Body of pancreas (tissue), 4 donors: ENCODE results near the gene C1QC.

Experiments used
- CTCF ChIP-seq, 7 experiments: fragments of 450-650 bp in 4 of 7; fragments of 200-600 bp in 3 of 7; sonication (generic) in 3 of 7; IDR thresholded peaks; one replicate each; pipeline ENCODE4 v1.5.1; 2016 to 2019; ENCODE audit warnings: antibody characterized with exemption in 7 of 7
- POLR2A ChIP-seq, 3 donors: fragments of 450-650 bp; IDR thresholded peaks; one replicate each; pipeline ENCODE4 v1.6.1; 2016; ENCODE audit warnings: antibody characterized with exemption in 3 of 3, mild to moderate bottlenecking in 2 of 3

GRCh38 chr1:22615886-22616285 is 27.5 kb upstream of the C1QC start:
- TF ChIP-seq POLR2A (IDR thresholded peaks at IDR 0.05) (no peak), CTCF (IDR thresholded peaks at IDR 0.05) (no peak)
